Esophagus squamous epithelium (tissue), 5 donors: ENCODE results near the gene AQP6. TPM values are rescaled to one million over a fixed set of nuclear protein-coding genes. Genes with fewer than 3 reads are reported as not detected.
"Not testable (repeated sequence)": the region's sequence is repeated elsewhere in the genome, so short reads cannot be mapped to it uniquely, and the experiment has no call there.

ENCODE experiments used
- DNase-seq: peaks from one replicate; lab custom pipeline; 2025; lab: John Stamatoyannopoulos, UW
- H3K27ac ChIP-seq, 4 donors: fragments of 200-600 bp; sonication (generic); one replicate each; pipeline ENCODE4 v1.5.1; 2016 to 2019; ENCODE audit warnings: mild to moderate bottlenecking in 1 of 4
- H3K27me3 ChIP-seq, 4 donors: fragments of 200-600 bp; sonication (generic); 1 replicate in 3 of 4; 2 replicates in 1 of 4; pipeline versions ENCODE4 v1.5.1 to v1.6.0; 2017 to 2021; ENCODE audit warnings: antibody characterized with exemption in 1 of 4
- H3K36me3 ChIP-seq, 3 donors: fragments of 200-600 bp; sonication (generic); one replicate each; pipeline ENCODE4 v1.5.1; 2016 to 2019
- H3K4me1 ChIP-seq, 3 donors: fragments of 200-600 bp; sonication (generic); one replicate each; pipeline ENCODE4 v1.5.1; 2017 to 2019
- H3K4me3 ChIP-seq, 4 donors: fragments of 200-600 bp; sonication (generic); 1 replicate in 3 of 4; 2 replicates in 1 of 4; pipeline ENCODE4 v1.5.1; 2016 to 2019; ENCODE audit warnings: mild to moderate bottlenecking in 2 of 4, moderate library complexity in 1 of 4
- H3K9me3 ChIP-seq, 3 donors: fragments of 200-600 bp; sonication (generic); one replicate each; pipeline ENCODE4 v1.5.1; 2016 to 2019
- CTCF ChIP-seq, 6 experiments: fragments of 450-650 bp in 4 of 6; fragments of 200-600 bp in 2 of 6; sonication (generic) in 2 of 6; IDR thresholded peaks; one replicate each; pipeline ENCODE4 v1.5.1; 2016 to 2019; ENCODE audit warnings: antibody characterized with exemption in 6 of 6, mild to moderate bottlenecking in 4 of 6, moderate library complexity in 4 of 6
- POLR2A ChIP-seq, 4 donors: fragments of 450-650 bp; IDR thresholded peaks; one replicate each; pipeline ENCODE4 v1.6.1; 2017; ENCODE audit warnings: antibody characterized with exemption in 4 of 4, mild to moderate bottlenecking in 4 of 4, moderate library complexity in 3 of 4
- WGBS, 2 donors: methylation state at CpG; one replicate each; pipeline ENCODE4 v1.1.5; 2018; 5-methylcytosine and 5-hydroxymethylcytosine counted together
- intact Hi-C: fragments of 100-400 bp; cut with DNase I; formaldehyde crosslinking; loops from one replicate; pipeline ENCODE4 v1.15.0; 2022
- total RNA-seq, 4 donors: library from RNA; depleted of rRNA; stranded (reverse); fragments of >200 nt; gene quantifications; one replicate each; pipeline ENCODE4 v1.1.0, GENCODE V29; 2016
- donor health status: DM: yes; HTN: yes; CAD: no.

AQP6 gene
- total RNA-seq, 4 donors from 2014 or later, result not detected

GRCh38 chr12:49982246-49983087 is 9.7 kb downstream of the AQP6 start:
- peaks cover 0 to 8% (median 0%) of the 10 kb centered on the region in 3 donors for H3K36me3 ChIP-seq
- DNase-seq, result no peak
- H3K9me3 ChIP-seq, result no peaks in the 10 kb centered on the region
- H3K27ac ChIP-seq, result no peak overlapping the region
- no peak overlapping the region for H3K4me3 ChIP-seq
- no peaks in the 10 kb centered on the region for H3K27me3 ChIP-seq
- TF ChIP-seq CTCF (IDR thresholded peaks at IDR 0.05) (no peak), POLR2A (IDR thresholded peaks at IDR 0.05) (no peak)
- intact Hi-C loops, result no loop called here
- H3K4me1 ChIP-seq, result peaks cover 0 to 16% (median 3%) of the 10 kb centered on the region in 3 donors
- 88% methylated on average over 5 to 6 of the region's 7 CpGs for WGBS, 2 donors

- DNase-seq, result no peak
- TF ChIP-seq POLR2A (IDR thresholded peaks at IDR 0.05), result no peak
- TF ChIP-seq CTCF (IDR thresholded peaks at IDR 0.05), result no peak
- Histone ChIP-seq H3K27ac (peak overlapping the region in 1 of 4 donors; percentile 30), H3K9me3 (no peaks in the 10 kb centered on the region), H3K4me3 (peak overlapping the region in 1 of 4 donors; percentile 40), H3K4me1 (peaks cover 0 to 16% (median 3%) of the 10 kb centered on the region in 3 donors), H3K36me3 (peaks cover 0 to 23% (median 5%) of the 10 kb centered on the region in 3 donors), H3K27me3 (no peaks in the 10 kb centered on the region)
- intact Hi-C loops, result no loop called here
- 0 to 27% methylated on average over 2 of the region's 8 CpGs for WGBS, 2 donors
These were observed 11.1 kb downstream of the AQP6 start for GRCh38 chr12:49983892-49984291.

- DNase-seq, result no peak
- Histone ChIP-seq H3K36me3 (peaks cover 0 to 31% (median 5%) of the 10 kb centered on the region in 3 donors), H3K27me3 (no peaks in the 10 kb centered on the region), H3K4me1 (peaks cover 0 to 16% (median 3%) of the 10 kb centered on the region in 3 donors), H3K4me3 (no peak overlapping the region), H3K9me3 (no peaks in the 10 kb centered on the region), H3K27ac (no peak overlapping the region)
- TF ChIP-seq POLR2A (IDR thresholded peaks at IDR 0.05) (no peak), CTCF (IDR thresholded peaks at IDR 0.05) (no peak)
- intact Hi-C loops, result no loop called here
- WGBS, 2 donors, result 83 to 84% methylated on average over 6 to 9 of the region's 9 CpGs
These were observed 12.0 kb downstream of the AQP6 start for GRCh38 chr12:49984476-49985359.

- H3K4me1 ChIP-seq, result peaks cover 0 to 16% (median 3%) of the 10 kb centered on the region in 3 donors
- intact Hi-C loops, result no loop called here
- TF ChIP-seq CTCF (IDR thresholded peaks at IDR 0.05), result no peak
- TF ChIP-seq POLR2A (IDR thresholded peaks at IDR 0.05), result no peak
- H3K4me3 ChIP-seq, result no peak overlapping the region
- peaks cover 0 to 43% (median 5%) of the 10 kb centered on the region in 3 donors for H3K36me3 ChIP-seq
- no peak overlapping the region for H3K27ac ChIP-seq
- DNase-seq, result no peak
- H3K27me3 ChIP-seq, result no peaks in the 10 kb centered on the region
- no peaks in the 10 kb centered on the region for H3K9me3 ChIP-seq
- WGBS, 2 donors, result 80 to 81% methylated on average over 4 to 5 of the region's 5 CpGs
These were observed 13.2 kb downstream of the AQP6 start for GRCh38 chr12:49985981-49986380.

GRCh38 chr12:49986476-49986875 is 13.7 kb downstream of the AQP6 start:
- H3K4me3 ChIP-seq, DNase-seq, intact Hi-C loops, H3K27ac ChIP-seq, H3K27me3 ChIP-seq, H3K9me3 ChIP-seq: not testable (repeated sequence)
- Histone ChIP-seq H3K36me3 (peaks cover under 1 to 46% (median 5%) of the 10 kb centered on the region in 3 donors), H3K4me1 (peaks cover 0 to 16% (median 3%) of the 10 kb centered on the region in 3 donors)
- 75 to 82% methylated on average over 3 of the region's 3 CpGs for WGBS, 2 donors
